ENCODE measurements around the gene EPHB2.
A peak's percentile ranks its signal among the peaks of the same experiment; 100 is the strongest.

The EPHB2 gene

GRCh38 chr1:22722901-22723550, 12.4 kb downstream of the EPHB2 start:
- no peak for DNase-seq (ENCODE audit: low spot score)

- no peak for DNase-seq (ENCODE audit: low spot score)
Observed at GRCh38 chr1:22727873-22728272, 17.2 kb downstream of the EPHB2 start.

- DNase-seq (ENCODE audit: low spot score) = peak; percentile 52
Observed at GRCh38 chr1:22728751-22729399, 18.2 kb downstream of the EPHB2 start.

- DNase-seq (ENCODE audit: low spot score) = no peak
Observed at GRCh38 chr1:22729400-22729773, 18.7 kb downstream of the EPHB2 start.

GRCh38 chr1:22729912-22730311, 19.3 kb downstream of the EPHB2 start:
- no peak for DNase-seq (ENCODE audit: low spot score)

GRCh38 chr1:22731924-22732720, 21.5 kb downstream of the EPHB2 start:
- no peak for DNase-seq (ENCODE audit: low spot score)

GRCh38 chr1:22733643-22734042, 23.0 kb downstream of the EPHB2 start:
- no peak for DNase-seq (ENCODE audit: low spot score)

- no peak for DNase-seq (ENCODE audit: low spot score)
Observed at GRCh38 chr1:22736501-22737080, 26.0 kb downstream of the EPHB2 start.

- no peak for DNase-seq (ENCODE audit: low spot score)
Observed at GRCh38 chr1:22737374-22738068, 26.9 kb downstream of the EPHB2 start.

- DNase-seq (ENCODE audit: low spot score) = no peak
Observed at GRCh38 chr1:22738069-22738435, 27.4 kb downstream of the EPHB2 start.

- DNase-seq (ENCODE audit: low spot score) = no peak
Observed at GRCh38 chr1:22738522-22738921, 27.9 kb downstream of the EPHB2 start.

GRCh38 chr1:22739648-22740385, 29.2 kb downstream of the EPHB2 start:
- DNase-seq (ENCODE audit: low spot score) = no peak

GRCh38 chr1:22741118-22741517, 30.5 kb downstream of the EPHB2 start:
- no peak for DNase-seq (ENCODE audit: low spot score)

GRCh38 chr1:22745669-22746585, 35.3 kb downstream of the EPHB2 start:
- DNase-seq (ENCODE audit: low spot score) = no peak

GRCh38 chr1:22747021-22747734, 36.5 kb downstream of the EPHB2 start:
- DNase-seq (ENCODE audit: low spot score) = no peak

- no peak for DNase-seq (ENCODE audit: low spot score)
Observed at GRCh38 chr1:22747735-22748073, 37.1 kb downstream of the EPHB2 start.

- DNase-seq (ENCODE audit: low spot score) = no peak
Observed at GRCh38 chr1:22749503-22749902, 38.9 kb downstream of the EPHB2 start.

- no peak for DNase-seq (ENCODE audit: low spot score)
Observed at GRCh38 chr1:22749919-22750684, 39.5 kb downstream of the EPHB2 start.

GRCh38 chr1:22750685-22751051, 40.0 kb downstream of the EPHB2 start:
- no peak for DNase-seq (ENCODE audit: low spot score)

Data from D341Med (cell line).